HG03108 (cell line): Measurements from ENCODE around the gene RASL10A.

ENCODE experiments used
- ATAC-seq: cut with Tn5 transposase; IDR thresholded peaks from one replicate; pipeline ENCODE4 v1.9.1; 2021; ENCODE audit warnings: moderate library complexity; ENCODE audit not compliant: unreplicated experiment

Gene RASL10A

GRCh38 chr22:29339381-29340235 is 24.1 kb upstream of the RASL10A start:
- no peak for ATAC-seq

GRCh38 chr22:29338398-29338797 is 22.9 kb upstream of the RASL10A start:
- no peak for ATAC-seq

- no peak for ATAC-seq
Measured at GRCh38 chr22:29337631-29338284, 22.3 kb upstream of the RASL10A start.

GRCh38 chr22:29336751-29337490 is 21.4 kb upstream of the RASL10A start:
- no peak for ATAC-seq

- no peak for ATAC-seq
Measured at GRCh38 chr22:29335656-29336055, 20.2 kb upstream of the RASL10A start.

- no peak for ATAC-seq
Measured at GRCh38 chr22:29334696-29335344, 19.3 kb upstream of the RASL10A start.

- no peak for ATAC-seq
Measured at GRCh38 chr22:29334148-29334547, 18.7 kb upstream of the RASL10A start.

- no peak for ATAC-seq
Measured at GRCh38 chr22:29332886-29333496, 17.5 kb upstream of the RASL10A start.

GRCh38 chr22:29331658-29332300 is 16.3 kb upstream of the RASL10A start:
- no peak for ATAC-seq

GRCh38 chr22:29331213-29331612 is 15.7 kb upstream of the RASL10A start:
- ATAC-seq: no peak

- ATAC-seq: no peak
Measured at GRCh38 chr22:29330753-29331152, 15.3 kb upstream of the RASL10A start.

- no peak for ATAC-seq
Measured at GRCh38 chr22:29330291-29330690, 14.8 kb upstream of the RASL10A start.

GRCh38 chr22:29329581-29329980 is 14.1 kb upstream of the RASL10A start:
- ATAC-seq: no peak

- no peak for ATAC-seq
Measured at GRCh38 chr22:29328566-29329500, 13.3 kb upstream of the RASL10A start.

- no peak for ATAC-seq
Measured at GRCh38 chr22:29328055-29328454, 12.6 kb upstream of the RASL10A start.

- no peak for ATAC-seq
Measured at GRCh38 chr22:29327089-29327764, 11.7 kb upstream of the RASL10A start.

GRCh38 chr22:29326481-29326880 is 11.0 kb upstream of the RASL10A start:
- ATAC-seq: no peak

GRCh38 chr22:29325785-29326315 is 10.4 kb upstream of the RASL10A start:
- no peak for ATAC-seq
